ENCODE data around the gene CROCC.
"Not testable (repeated sequence)": the region's sequence is repeated elsewhere in the genome, so short reads cannot be mapped to it uniquely, and the experiment has no call there.

- not testable (repeated sequence) for TF ChIP-seq CTCF, EZH2 (IDR thresholded peaks at IDR 0.05)
Observed at GRCh38 chr1:16933945-16934344, 12.2 kb downstream of the CROCC start.

Data from neural progenitor cell (in vitro differentiated cells).